ENCODE data around the gene TSPAN18. TPM values are rescaled to one million over a fixed set of nuclear protein-coding genes. Genes with fewer than 3 reads are reported as not detected.

The TSPAN18 gene
- total and polyA plus RNA-seq, 7 donors: 5.2 to 21.7 (median 8.0) TPM

GRCh38 chr11:44743959-44744557 is 17.3 kb downstream of the TSPAN18 start:
- Histone ChIP-seq H3K4me1 (peaks cover 4% of the 10 kb centered on the region), H3K36me3 (ENCODE audit: insufficient read depth in 1 of 2, low read depth in 1 of 2) (no peaks in the 10 kb centered on the region), H3K9me3 (no peaks in the 10 kb centered on the region), H3K27ac (no peak overlapping the region), H3K27me3 (ENCODE audit: insufficient read depth in 3 of 3, low read length in 2 of 3) (no peaks in the 10 kb centered on the region), H3K4me3 (no peak overlapping the region)
- WGBS, 3 donors: 66 to 68% (median 67%) methylated on average over 5 of the region's 5 CpGs
- DNase-seq: no peak
- intact Hi-C loops (cut with DNase I): no loop called here
- ATAC-seq: no peak
- TF ChIP-seq CTCF (IDR thresholded peaks at IDR 0.05): no peak

GRCh38 chr11:44746894-44747293 is 20.1 kb downstream of the TSPAN18 start:
- no peak for TF ChIP-seq CTCF (IDR thresholded peaks at IDR 0.05)
- Histone ChIP-seq H3K4me3 (no peak overlapping the region), H3K4me1 (peaks cover 4% of the 10 kb centered on the region), H3K27me3 (ENCODE audit: insufficient read depth in 3 of 3, low read length in 2 of 3) (no peaks in the 10 kb centered on the region), H3K9me3 (no peaks in the 10 kb centered on the region), H3K27ac (no peak overlapping the region), H3K36me3 (ENCODE audit: insufficient read depth in 1 of 2, low read depth in 1 of 2) (no peaks in the 10 kb centered on the region)
- peak in 2 of 4 donors; percentile 23 to 27 for ATAC-seq
- DNase-seq: peak in 1 of 2 donors; percentile 25
- WGBS, 3 donors: 20 to 31% (median 26%) methylated on average over 7 of the region's 7 CpGs
- intact Hi-C loops (cut with DNase I): no loop called here

GRCh38 chr11:44747316-44747715 is 20.6 kb downstream of the TSPAN18 start:
- TF ChIP-seq CTCF (IDR thresholded peaks at IDR 0.05): no peak
- H3K27ac ChIP-seq: no peak overlapping the region
- no peaks in the 10 kb centered on the region for H3K27me3 ChIP-seq (ENCODE audit: insufficient read depth in 3 of 3, low read length in 2 of 3)
- DNase-seq: no peak
- no peaks in the 10 kb centered on the region for H3K9me3 ChIP-seq
- no peak overlapping the region for H3K4me3 ChIP-seq
- ATAC-seq: no peak
- 11 to 25% (median 20%) methylated on average over 7 of the region's 7 CpGs for WGBS, 3 donors
- intact Hi-C loops (cut with DNase I): no loop called here
- peaks cover 4% of the 10 kb centered on the region for H3K4me1 ChIP-seq
- no peaks in the 10 kb centered on the region for H3K36me3 ChIP-seq (ENCODE audit: insufficient read depth in 1 of 2, low read depth in 1 of 2)

- no peaks in the 10 kb centered on the region for H3K27me3 ChIP-seq (ENCODE audit: insufficient read depth in 3 of 3, low read length in 2 of 3)
- H3K36me3 ChIP-seq (ENCODE audit: insufficient read depth in 1 of 2, low read depth in 1 of 2): no peaks in the 10 kb centered on the region
- H3K4me3 ChIP-seq: no peak overlapping the region
- intact Hi-C loops (cut with DNase I): no loop called here
- peaks cover 3% of the 10 kb centered on the region for H3K4me1 ChIP-seq
- no peak overlapping the region for H3K27ac ChIP-seq
- H3K9me3 ChIP-seq: no peaks in the 10 kb centered on the region
- ATAC-seq (no peak), DNase-seq (no peak)
- TF ChIP-seq CTCF (IDR thresholded peaks at IDR 0.05): no peak
- WGBS, 3 donors: 80 to 86% (median 86%) methylated on average over 5 of the region's 5 CpGs
Measured at GRCh38 chr11:44747836-44748235, 21.1 kb downstream of the TSPAN18 start.

GRCh38 chr11:44748606-44749005 is 21.8 kb downstream of the TSPAN18 start:
- Histone ChIP-seq H3K4me1 (no peaks in the 10 kb centered on the region), H3K4me3 (no peak overlapping the region), H3K36me3 (ENCODE audit: insufficient read depth in 1 of 2, low read depth in 1 of 2) (no peaks in the 10 kb centered on the region), H3K9me3 (no peaks in the 10 kb centered on the region), H3K27ac (no peak overlapping the region), H3K27me3 (ENCODE audit: insufficient read depth in 3 of 3, low read length in 2 of 3) (no peaks in the 10 kb centered on the region)
- DNase-seq (no peak), ATAC-seq (no peak)
- TF ChIP-seq CTCF (IDR thresholded peaks at IDR 0.05): no peak
- WGBS, 3 donors: 84 to 91% (median 84%) methylated on average over 8 of the region's 8 CpGs
- intact Hi-C loops (cut with DNase I): no loop called here
